GM23338 (cell line): ENCODE data around the gene SEMA6D. TPM values are rescaled to one million over a fixed set of nuclear protein-coding genes. Genes with fewer than 3 reads are reported as not detected.

ENCODE experiments used
- ATAC-seq: fragments of 200-7000 bp; cut with Tn5 transposase; 3 replicates; pipeline ENCODE4 v1.9.1; 2020
- DNase-seq: peaks from one replicate; pipeline ENCODE4 v3.0.0-alpha.2; 2015; ENCODE audit warnings: low spot score
- H2AFZ ChIP-seq: fragments of 200-600 bp; sonication (generic); 2 replicates; pipeline ENCODE4 v1.8.0; 2016; ENCODE audit warnings: antibody characterized with exemption, mild to moderate bottlenecking, moderate library complexity
- H3F3A ChIP-seq: fragments of 200-600 bp; sonication (generic); replicated peaks from 2 replicates; pipeline ENCODE4 v1.8.0; 2017; ENCODE audit warnings: antibody characterized with exemption, mixed run types, low read depth
- H3K27ac ChIP-seq: fragments of 200-600 bp; sonication (generic); 2 replicates; pipeline ENCODE4 v1.6.1; 2016; ENCODE audit warnings: low read depth
- H3K27me3 ChIP-seq: fragments of 200-600 bp; sonication (generic); 2 replicates; pipeline ENCODE4 v1.8.0; 2016; ENCODE audit warnings: mild to moderate bottlenecking, mixed run types, moderate library complexity; ENCODE audit not compliant: insufficient read depth
- H3K36me3 ChIP-seq: fragments of 200-600 bp; sonication (generic); 2 replicates; pipeline ENCODE4 v1.8.0; 2016; ENCODE audit warnings: mild to moderate bottlenecking; ENCODE audit not compliant: insufficient read depth
- H3K4me1 ChIP-seq: fragments of 200-600 bp; sonication (generic); 2 replicates; pipeline ENCODE4 v1.8.0; 2016; ENCODE audit warnings: mild to moderate bottlenecking, moderate library complexity; ENCODE audit not compliant: insufficient read depth
- H3K4me2 ChIP-seq: fragments of 200-600 bp; sonication (generic); 2 replicates; pipeline ENCODE4 v1.7.1; 2017; ENCODE audit warnings: mixed run types
- H3K4me3 ChIP-seq: fragments of 200-600 bp; sonication (generic); 2 replicates; pipeline ENCODE4 v1.6.1; 2016; ENCODE audit warnings: mixed run types
- H3K79me2 ChIP-seq: fragments of 200-600 bp; sonication (generic); replicated peaks from 2 replicates; pipeline ENCODE4 v1.8.0; 2017; ENCODE audit warnings: mild to moderate bottlenecking; ENCODE audit not compliant: insufficient read depth
- H3K9me2 ChIP-seq: fragments of 200-600 bp; sonication (generic); 2 replicates; pipeline ENCODE4 v1.8.0; 2017; ENCODE audit not compliant: insufficient read depth
- H4K20me1 ChIP-seq: fragments of 200-600 bp; sonication (generic); replicated peaks from 2 replicates; pipeline ENCODE4 v1.8.0; 2017; ENCODE audit warnings: mild to moderate bottlenecking; ENCODE audit not compliant: insufficient read depth
- H3K27ac Mint-ChIP-seq: 2 replicates; pipeline ENCODE4 v1.8.0; 2020; ENCODE audit warnings: inconsistent platforms, mild to moderate bottlenecking, moderate library complexity, mixed read lengths
- H3K27me3 Mint-ChIP-seq: 3 replicates; pipeline ENCODE4 v1.8.0; 2022; ENCODE audit warnings: low read depth, mild to moderate bottlenecking, moderate library complexity, mixed read lengths, inconsistent platforms; ENCODE audit not compliant: insufficient read depth, poor library complexity
- H3K36me3 Mint-ChIP-seq: 3 replicates; pipeline ENCODE4 v1.8.0; 2021; ENCODE audit warnings: low read depth, mild to moderate bottlenecking, inconsistent platforms, moderate library complexity, mixed read lengths
- H3K4me1 Mint-ChIP-seq: 3 replicates; pipeline ENCODE4 v1.8.0; 2020; ENCODE audit warnings: mild to moderate bottlenecking, inconsistent platforms, mixed read lengths
- H3K4me3 Mint-ChIP-seq: 3 replicates; pipeline ENCODE4 v1.8.0; 2021; ENCODE audit warnings: moderate library complexity, mild to moderate bottlenecking, inconsistent platforms, mixed read lengths
- H3K9me3 Mint-ChIP-seq: 3 replicates; pipeline ENCODE4 v1.8.0; 2020; ENCODE audit warnings: moderate library complexity, mild to moderate bottlenecking, inconsistent platforms, mixed read lengths
- CREB1 ChIP-seq: fragments of 250-450 bp; sonication (Bioruptor Pico); IDR thresholded peaks from 2 replicates; pipeline ENCODE4 v1.5.0; 2020; ENCODE audit warnings: low read depth, mild to moderate bottlenecking, moderate library complexity
- CTCF ChIP-seq, 2 experiments: fragments of 200-600 bp in 1 of 2; sonication (generic) in 1 of 2; conservative IDR thresholded peaks; 2 replicates each; pipeline versions ENCODE4 v1.5.1 to v1.6.1; 2016 to 2017; ENCODE audit warnings: antibody characterized with exemption in 2 of 2, low read depth in 2 of 2, mild to moderate bottlenecking in 2 of 2, moderate library complexity in 1 of 2
- EZH2phosphoT487 ChIP-seq: fragments of 200-600 bp; sonication (generic); IDR thresholded peaks from one replicate; pipeline ENCODE4 v1.8.1; 2018; ENCODE audit warnings: antibody characterized with exemption; ENCODE audit not compliant: unreplicated experiment
- POLR2AphosphoS5 ChIP-seq: IDR thresholded peaks from 2 replicates; pipeline ENCODE4 v1.6.1; 2016; ENCODE audit warnings: antibody characterized with exemption, low read depth
- ZNF462 ChIP-seq: fragments of 250-450 bp; sonication (Bioruptor Pico); IDR thresholded peaks from 2 replicates; pipeline ENCODE4 v1.5.0; 2020; ENCODE audit warnings: mild to moderate bottlenecking, moderate library complexity
- polyA plus RNA-seq: library from polyadenylated mRNA; unstranded; fragments of >200 nt; fragmentation: Nextera tagmentation; extraction: Ambion mirVana; gene quantifications from 2 replicates; pipeline ENCODE4 v1.2.1, GENCODE V29; 2016
- total RNA-seq: library from RNA; depleted of rRNA; stranded (reverse); fragments of >200 nt; shearing (Covaris generic); gene quantifications from 2 replicates; pipeline ENCODE4 v1.2.3, GENCODE V29; 2014
- TF ChIP-seq, protein P1 (sequence below): IDR thresholded peaks from one replicate; pipeline ENCODE4 v1.6.1; 2018; ENCODE audit warnings: antibody characterized with exemption; ENCODE audit not compliant: unreplicated experiment

The SEMA6D gene
- total and polyA plus RNA-seq, 2 experiments from 2014 or later: 0.37 to 0.97 TPM

DNA sequence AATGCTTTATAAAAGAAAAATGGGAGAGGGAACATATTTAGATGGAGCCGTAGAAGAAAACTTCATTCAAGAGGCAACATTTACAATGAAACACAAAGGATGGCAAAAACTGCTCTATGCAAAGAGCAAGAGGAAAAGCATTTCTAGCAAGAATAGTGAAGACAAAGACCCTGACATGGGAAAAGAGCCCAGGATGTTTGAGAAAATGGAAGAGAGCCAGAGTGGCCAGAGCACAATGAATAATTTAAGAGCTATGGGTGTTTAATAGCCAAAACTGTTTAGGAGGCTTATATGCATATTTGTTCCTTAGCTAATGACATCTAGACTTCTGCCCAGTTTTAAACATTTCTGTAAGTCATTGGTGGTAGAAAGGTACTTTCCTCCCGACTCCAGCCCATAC, 25.4 kb upstream of the SEMA6D start (continued):
- TF ChIP-seq ZNF462 (CRISPR knock-in tag) (no peak), EZH2phosphoT487 (no peak), POLR2AphosphoS5 (no peak)

GRCh38 chr15:47696351-47696750, 21.0 kb upstream of the SEMA6D start:
- Mint-ChIP-seq H3K27ac (no peak overlapping the region), H3K9me3 (no peaks in the 10 kb centered on the region), H3K4me3 (no peak overlapping the region), H3K27me3 (no peaks in the 10 kb centered on the region), H3K4me1 (no peaks in the 10 kb centered on the region), H3K36me3 (no peaks in the 10 kb centered on the region)
- Histone ChIP-seq H3K27ac (no peak overlapping the region), H3K4me2 (no peak overlapping the region), H3K36me3 (no peaks in the 10 kb centered on the region), H3K4me3 (no peak overlapping the region), H2AFZ (no peak overlapping the region), H3K27me3 (no peaks in the 10 kb centered on the region), H3F3A (no peaks in the 10 kb centered on the region), H4K20me1 (no peaks in the 10 kb centered on the region), H3K9me2 (no peaks in the 10 kb centered on the region), H3K4me1 (no peaks in the 10 kb centered on the region), H3K79me2 (no peaks in the 10 kb centered on the region)
- ATAC-seq: no peak
- DNase-seq: no peak
- TF ChIP-seq CTCF (conservative IDR thresholded peaks at IDR 0.05; ENCODE audit: low read depth in 2 of 2) (no peak), CREB1 (CRISPR knock-in tag) (no peak), POLR2AphosphoS5 (no peak), EZH2phosphoT487 (no peak)
- TF ChIP-seq, protein P1, sequence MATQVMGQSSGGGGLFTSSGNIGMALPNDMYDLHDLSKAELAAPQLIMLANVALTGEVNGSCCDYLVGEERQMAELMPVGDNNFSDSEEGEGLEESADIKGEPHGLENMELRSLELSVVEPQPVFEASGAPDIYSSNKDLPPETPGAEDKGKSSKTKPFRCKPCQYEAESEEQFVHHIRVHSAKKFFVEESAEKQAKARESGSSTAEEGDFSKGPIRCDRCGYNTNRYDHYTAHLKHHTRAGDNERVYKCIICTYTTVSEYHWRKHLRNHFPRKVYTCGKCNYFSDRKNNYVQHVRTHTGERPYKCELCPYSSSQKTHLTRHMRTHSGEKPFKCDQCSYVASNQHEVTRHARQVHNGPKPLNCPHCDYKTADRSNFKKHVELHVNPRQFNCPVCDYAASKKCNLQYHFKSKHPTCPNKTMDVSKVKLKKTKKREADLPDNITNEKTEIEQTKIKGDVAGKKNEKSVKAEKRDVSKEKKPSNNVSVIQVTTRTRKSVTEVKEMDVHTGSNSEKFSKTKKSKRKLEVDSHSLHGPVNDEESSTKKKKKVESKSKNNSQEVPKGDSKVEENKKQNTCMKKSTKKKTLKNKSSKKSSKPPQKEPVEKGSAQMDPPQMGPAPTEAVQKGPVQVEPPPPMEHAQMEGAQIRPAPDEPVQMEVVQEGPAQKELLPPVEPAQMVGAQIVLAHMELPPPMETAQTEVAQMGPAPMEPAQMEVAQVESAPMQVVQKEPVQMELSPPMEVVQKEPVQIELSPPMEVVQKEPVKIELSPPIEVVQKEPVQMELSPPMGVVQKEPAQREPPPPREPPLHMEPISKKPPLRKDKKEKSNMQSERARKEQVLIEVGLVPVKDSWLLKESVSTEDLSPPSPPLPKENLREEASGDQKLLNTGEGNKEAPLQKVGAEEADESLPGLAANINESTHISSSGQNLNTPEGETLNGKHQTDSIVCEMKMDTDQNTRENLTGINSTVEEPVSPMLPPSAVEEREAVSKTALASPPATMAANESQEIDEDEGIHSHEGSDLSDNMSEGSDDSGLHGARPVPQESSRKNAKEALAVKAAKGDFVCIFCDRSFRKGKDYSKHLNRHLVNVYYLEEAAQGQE: no peak
